ENCODE results near the gene SPTBN1.

DNA sequence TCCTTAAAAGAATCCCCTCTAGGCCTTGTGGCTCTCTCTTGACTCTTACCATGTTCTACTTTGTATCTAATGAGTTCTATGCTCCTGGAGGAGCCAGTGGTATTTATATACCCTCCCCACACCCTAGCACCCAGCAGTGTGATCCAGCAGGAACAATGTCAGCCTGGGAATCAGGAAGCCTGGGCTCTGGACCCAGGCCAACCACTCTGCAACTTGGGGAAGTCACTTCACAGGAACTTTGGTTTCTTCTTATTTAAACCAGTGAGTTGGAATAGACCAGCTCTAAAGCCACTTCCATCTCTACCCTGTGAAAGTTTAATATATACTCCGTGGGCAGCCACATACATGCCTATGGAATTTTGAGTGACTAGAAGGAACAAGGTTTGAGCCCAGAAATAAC, 11.6 kb upstream of the SPTBN1 start:
- TF ChIP-seq ZNF274 (IDR thresholded peaks at IDR 0.05; ENCODE audit: low read depth, low read length) (no peak), YY1 (IDR thresholded peaks at IDR 0.05; ENCODE audit: insufficient read depth, insufficient read length) (no peak)
